OCI-LY7 (cell line): ENCODE measurements around the gene RGS10. TPM values are rescaled to one million over a fixed set of nuclear protein-coding genes. Genes with fewer than 3 reads are reported as not detected.

Experiments used
- BruUV-seq: library from RNA; stranded (reverse); fragments of 400-500 nt; replicated peaks from 2 replicates; lab custom pipeline; 2021; lab: Mats Ljungman, UMichigan
- CTCF ChIA-PET: fragments of 300-600 bp; sonication (Branson Sonifier 250); formaldehyde crosslinking; loops from one replicate; lab custom pipeline; 2022; ENCODE audit warnings: antibody characterized with exemption; ENCODE audit not compliant: unreplicated experiment; lab: Charles Lee
- POLR2A ChIA-PET: fragments of 300-600 bp; sonication (Branson Sonifier 250); formaldehyde crosslinking; loops from one replicate; lab custom pipeline; 2022; ENCODE audit warnings: antibody characterized with exemption; lab: Charles Lee
- DNase-seq: peaks from one replicate; pipeline ENCODE4 v3.0.0-alpha.2; 2015; ENCODE audit warnings: low spot score
- H2AFZ ChIP-seq: fragments of 200-600 bp; sonication (generic), shearing (Covaris generic); 2 replicates; pipeline ENCODE4 v1.6.1; 2014; ENCODE audit warnings: mild to moderate bottlenecking, antibody characterized with exemption, low read length, moderate library complexity
- H3K27ac ChIP-seq: fragments of 200-600 bp; sonication (generic); 2 replicates; pipeline ENCODE4 v1.5.1; 2014; ENCODE audit warnings: mixed run types, low read depth, mild to moderate bottlenecking, moderate library complexity, low read length, inconsistent platforms; ENCODE audit not compliant: poor library complexity, severe bottlenecking
- H3K36me3 ChIP-seq: fragments of 200-600 bp; sonication (generic); 2 replicates; pipeline ENCODE4 v1.6.1; 2014; ENCODE audit warnings: mild to moderate bottlenecking, antibody characterized with exemption, low read length, moderate library complexity, mixed read lengths; ENCODE audit not compliant: insufficient read depth
- H3K4me1 ChIP-seq: fragments of 200-600 bp; sonication (generic); 2 replicates; pipeline ENCODE4 v1.5.1; 2014; ENCODE audit warnings: mild to moderate bottlenecking, low read length; ENCODE audit not compliant: insufficient read depth, poor library complexity, severe bottlenecking
- H3K4me2 ChIP-seq: fragments of 200-600 bp; sonication (generic); 2 replicates; pipeline ENCODE4 v1.6.1; 2014; ENCODE audit warnings: mild to moderate bottlenecking, low read length
- H3K4me3 ChIP-seq: fragments of 200-600 bp; sonication (generic); 2 replicates; pipeline ENCODE4 v1.5.1; 2014; ENCODE audit warnings: mild to moderate bottlenecking, low read depth, low read length; ENCODE audit not compliant: poor library complexity, severe bottlenecking
- H3K79me2 ChIP-seq: fragments of 200-600 bp; sonication (generic); 2 replicates; pipeline ENCODE4 v1.6.1; 2016; ENCODE audit warnings: low read depth, mild to moderate bottlenecking, low read length, moderate library complexity, mixed read lengths; ENCODE audit not compliant: insufficient read depth
- H3K9me2 ChIP-seq: fragments of 200-600 bp; sonication (generic); 2 replicates; pipeline ENCODE4 v1.6.1; 2016; ENCODE audit warnings: mild to moderate bottlenecking, low read length, mixed read lengths; ENCODE audit not compliant: insufficient read depth
- H3K9me3 ChIP-seq: fragments of 200-600 bp; sonication (generic); 2 replicates; pipeline ENCODE4 v1.6.1; 2014; ENCODE audit warnings: mild to moderate bottlenecking, mixed run types, low read length, mixed read lengths
- H4K20me1 ChIP-seq: fragments of 200-600 bp; sonication (generic); 2 replicates; pipeline ENCODE4 v1.6.1; 2014; ENCODE audit warnings: mild to moderate bottlenecking, antibody characterized with exemption, low read length, moderate library complexity, mixed read lengths; ENCODE audit not compliant: insufficient read depth
- CTCF ChIP-seq: fragments of 200-600 bp; sonication (generic); conservative IDR thresholded peaks from 2 replicates; pipeline ENCODE4 v1.5.1; 2014; ENCODE audit warnings: mild to moderate bottlenecking, antibody characterized with exemption, low read length, moderate library complexity, mixed read lengths
- EZH2phosphoT487 ChIP-seq: fragments of 200-600 bp; sonication (generic); IDR thresholded peaks from 2 replicates; pipeline ENCODE4 v1.6.1; 2018; ENCODE audit warnings: low read depth, borderline replicate concordance, mild to moderate bottlenecking, mixed run types, antibody characterized with exemption, low read length, moderate library complexity, mixed read lengths
- intact Hi-C: fragments of 100-400 bp; cut with micrococcal nuclease; formaldehyde crosslinking; loops from one replicate; pipeline ENCODE4 v1.10.0; 2022; ENCODE audit not compliant: unreplicated experiment
- total RNA-seq, 2 experiments: library from RNA; depleted of rRNA in 1 of 2; stranded (reverse); fragments of >200 nt in 1 of 2; shearing (Covaris generic) in 1 of 2; gene quantifications; 2 replicates each; pipeline ENCODE4 v1.2.3, GENCODE V29; 2014 to 2022

Gene RGS10
- total RNA-seq, 2 experiments from 2014 or later = 22.5 to 45.2 TPM

GRCh38 chr10:119468542-119469324 lies 73.8 kb downstream of the RGS10 start:
- no peaks in the 10 kb centered on the region for H4K20me1 ChIP-seq
- H3K36me3 ChIP-seq = no peaks in the 10 kb centered on the region
- TF ChIP-seq CTCF = no peak
- TF ChIP-seq EZH2phosphoT487 = no peak
- DNase-seq = no peak
- BruUV-seq = no TSS peak
- POLR2A ChIA-PET = interaction anchor here (0.6 kb wide), 1 partner anchor 12 kb away, joined by 3 read pairs; no protein-coding TSS in a partner anchor
- CTCF ChIA-PET = interaction anchor here (0.6 kb wide), 1 partner anchor 162 kb away, joined by 3 read pairs; no protein-coding TSS in a partner anchor
- no peak overlapping the region for H3K4me3 ChIP-seq
- H3K9me2 ChIP-seq = no peaks in the 10 kb centered on the region
- no peaks in the 10 kb centered on the region for H3K79me2 ChIP-seq
- intact Hi-C loops = no loop called here
- H3K4me1 ChIP-seq = no peaks in the 10 kb centered on the region
- no peaks in the 10 kb centered on the region for H3K9me3 ChIP-seq
- no peak overlapping the region for H3K27ac ChIP-seq
- H2AFZ ChIP-seq = no peak overlapping the region
- H3K4me2 ChIP-seq = no peak overlapping the region

GRCh38 chr10:119466655-119467054 lies 75.9 kb downstream of the RGS10 start:
- no peak for DNase-seq
- H3K9me2 ChIP-seq = no peaks in the 10 kb centered on the region
- no peaks in the 10 kb centered on the region for H4K20me1 ChIP-seq
- H2AFZ ChIP-seq = no peak overlapping the region
- H3K9me3 ChIP-seq = peaks cover 9% of the 10 kb centered on the region; the same call in 1 of the 2 replicates
- ChIA-PET CTCF (no interaction called here), POLR2A (interaction anchor here (1.1 kb wide), 1 partner anchor 13 kb away, joined by 4 read pairs; no protein-coding TSS in a partner anchor)
- H3K4me3 ChIP-seq = no peak overlapping the region
- H3K27ac ChIP-seq = no peak overlapping the region
- no peaks in the 10 kb centered on the region for H3K36me3 ChIP-seq
- TF ChIP-seq CTCF = no peak
- no peak for TF ChIP-seq EZH2phosphoT487
- H3K4me2 ChIP-seq = no peak overlapping the region
- BruUV-seq = no TSS peak
- no peaks in the 10 kb centered on the region for H3K79me2 ChIP-seq
- no peaks in the 10 kb centered on the region for H3K4me1 ChIP-seq
- intact Hi-C loops = no loop called here

- POLR2A ChIA-PET = interaction anchor here (1.1 kb wide), 1 partner anchor 13 kb away, joined by 4 read pairs; no protein-coding TSS in a partner anchor
- intact Hi-C loops = no loop called here
- CTCF ChIA-PET = interaction anchor here (0.6 kb wide), 1 partner anchor 183 kb away, joined by 3 read pairs; no protein-coding TSS in a partner anchor
- no peak for DNase-seq
- no peaks in the 10 kb centered on the region for H3K4me1 ChIP-seq
- no peak overlapping the region for H3K4me2 ChIP-seq
- H3K9me2 ChIP-seq = no peaks in the 10 kb centered on the region
- TF ChIP-seq CTCF = no peak
- no peak for TF ChIP-seq EZH2phosphoT487
- no peak overlapping the region for H3K27ac ChIP-seq
- no peak overlapping the region for H3K4me3 ChIP-seq
- H3K79me2 ChIP-seq = no peaks in the 10 kb centered on the region
- no peak overlapping the region for H2AFZ ChIP-seq
- no peaks in the 10 kb centered on the region for H4K20me1 ChIP-seq
- peaks cover 9% of the 10 kb centered on the region; the same call in 1 of the 2 replicates for H3K9me3 ChIP-seq
- BruUV-seq = no TSS peak
- H3K36me3 ChIP-seq = no peaks in the 10 kb centered on the region
Observed at GRCh38 chr10:119466076-119466475, 76.4 kb downstream of the RGS10 start.
